HCT116 (cell line): Measurements from ENCODE around the gene UVRAG. TPM values are rescaled to one million over a fixed set of nuclear protein-coding genes. Genes with fewer than 3 reads are reported as not detected.

Experiments
- ATAC-seq: fragments of 200-7000 bp; cut with Tn5 transposase; 2 replicates; pipeline ENCODE4 v1.9.1; 2020; ENCODE audit warnings: mild to moderate bottlenecking, moderate library complexity
- BruUV-seq: library from RNA; stranded (reverse); fragments of 400-500 nt; replicated peaks from 2 replicates; lab custom pipeline; 2021; lab: Mats Ljungman, UMichigan
- CTCF ChIA-PET: fragments of 300-600 bp; sonication (Branson Sonifier 250); formaldehyde crosslinking; loops from one replicate; lab custom pipeline; 2021; ENCODE audit warnings: antibody characterized with exemption; lab: Charles Lee
- POLR2A ChIA-PET: fragments of 300-600, 350-600 bp; sonication (Branson Sonifier 250); formaldehyde crosslinking; loops from one replicate; lab custom pipeline; 2021; ENCODE audit warnings: antibody characterized with exemption; lab: Charles Lee
- RAD21 ChIA-PET, 2 experiments: fragments of 300-600 bp; sonication (Branson Sonifier 250); formaldehyde crosslinking; loops; one replicate each; lab custom pipeline; 2023; ENCODE audit warnings: low total read pairs in 2 of 2; ENCODE audit not compliant: uncharacterized antibody in 2 of 2, unreplicated experiment in 2 of 2, low non-redundant PET in 1 of 2; lab: Charles Lee
- DNase-seq: peaks from one replicate; pipeline ENCODE4 v3.0.0-alpha.2; 2010; ENCODE audit warnings: low read depth, low spot score
- H2AFZ ChIP-seq: fragments of 200-600 bp; shearing (Covaris generic), sonication (generic); 2 replicates; pipeline ENCODE4 v1.6.1; 2017; ENCODE audit warnings: low read depth, mixed run types, mixed read lengths, antibody characterized with exemption, low read length; ENCODE audit not compliant: poor library complexity, severe bottlenecking
- H3K27ac ChIP-seq: 2 replicates; pipeline ENCODE4 v1.5.1; 2012; ENCODE audit warnings: low read depth, low read length
- H3K27me3 ChIP-seq: fragments of 200-600 bp; sonication (generic); 2 replicates; pipeline ENCODE4 v1.6.1; 2016; ENCODE audit warnings: mixed run types, low read length, mixed read lengths; ENCODE audit not compliant: insufficient read depth
- H3K36me3 ChIP-seq, 2 experiments: fragments of 200-500 bp in 1 of 2; fragments of 200-600 bp in 1 of 2; sonication (Bioruptor generic) in 1 of 2; sonication (generic) in 1 of 2; 2 replicates each; pipeline versions ENCODE4 v1.5.1 to v1.6.1; 2014 to 2016; ENCODE audit warnings: low read length in 2 of 2, inconsistent platforms in 1 of 2, mixed read lengths in 1 of 2, mixed run types in 1 of 2; ENCODE audit not compliant: insufficient read depth in 2 of 2, control insufficient read depth in 1 of 2
- H3K4me1 ChIP-seq, 2 experiments: fragments of 200-600 bp in 1 of 2; sonication (generic) in 1 of 2; 2 replicates each; pipeline versions ENCODE4 v1.5.1 to v1.6.1; 2012 to 2017; ENCODE audit warnings: low read length in 2 of 2, inconsistent platforms in 1 of 2, mild to moderate bottlenecking in 1 of 2, mixed read lengths in 1 of 2, mixed run types in 1 of 2, moderate library complexity in 1 of 2; ENCODE audit not compliant: insufficient read depth in 2 of 2, control insufficient read depth in 1 of 2
- H3K4me2 ChIP-seq: fragments of 200-600 bp; sonication (generic); 2 replicates; pipeline ENCODE4 v1.6.1; 2017; ENCODE audit warnings: mixed run types, low read length, mixed read lengths
- H3K4me3 ChIP-seq, 2 experiments: fragments of 200-600 bp in 1 of 2; sonication (generic) in 1 of 2; replicated peaks in 1 of 2; 2 replicates each; pipeline ENCODE4 v1.5.1; 2011 to 2016; ENCODE audit warnings: low read length in 2 of 2, control low read depth in 1 of 2, low read depth in 1 of 2, mild to moderate bottlenecking in 1 of 2, mixed read lengths in 1 of 2, mixed run types in 1 of 2
- H3K79me2 ChIP-seq: fragments of 200-600 bp; sonication (generic); 2 replicates; pipeline ENCODE4 v1.6.1; 2017; ENCODE audit warnings: mild to moderate bottlenecking, mixed run types, low read length, moderate library complexity, mixed read lengths; ENCODE audit not compliant: insufficient read depth
- H3K9ac ChIP-seq: fragments of 200-600 bp; sonication (generic); 2 replicates; pipeline ENCODE4 v1.6.1; 2016; ENCODE audit warnings: low read length, mixed read lengths
- H3K9me2 ChIP-seq: fragments of 200-600 bp; sonication (generic), shearing (Covaris generic); 2 replicates; pipeline ENCODE4 v1.6.1; 2017; ENCODE audit warnings: mixed run types, mild to moderate bottlenecking, moderate library complexity; ENCODE audit not compliant: insufficient read depth
- H3K9me3 ChIP-seq, 2 experiments: fragments of 200-500 bp in 1 of 2; fragments of 200-600 bp in 1 of 2; sonication (Bioruptor generic) in 1 of 2; sonication (generic) in 1 of 2; 2 replicates each; pipeline ENCODE4 v1.6.1; 2014 to 2017; ENCODE audit warnings: low read length in 2 of 2, mixed read lengths in 2 of 2, inconsistent platforms in 1 of 2, low read depth in 1 of 2, mild to moderate bottlenecking in 1 of 2, mixed run types in 1 of 2, moderate library complexity in 1 of 2; ENCODE audit not compliant: control insufficient read depth in 1 of 2, insufficient read depth in 1 of 2
- H4K20me1 ChIP-seq: fragments of 200-600 bp; sonication (generic), shearing (Covaris generic); 2 replicates; pipeline ENCODE4 v1.6.1; 2017; ENCODE audit warnings: mixed run types, mild to moderate bottlenecking, moderate library complexity; ENCODE audit not compliant: insufficient read depth
- ELF1 ChIP-seq: IDR thresholded peaks from 2 replicates; pipeline ENCODE4 v1.6.1; 2012; ENCODE audit warnings: low read depth, borderline replicate concordance
- FOSL1 ChIP-seq: IDR thresholded peaks from 2 replicates; pipeline ENCODE4 v1.6.1; 2012; ENCODE audit warnings: low read depth
- JUND ChIP-seq: IDR thresholded peaks from 2 replicates; pipeline ENCODE4 v1.6.1; 2012
- RAD21 ChIP-seq: IDR thresholded peaks from 2 replicates; pipeline ENCODE4 v1.6.1; 2012; ENCODE audit warnings: low read depth, mild to moderate bottlenecking
- SP1 ChIP-seq: IDR thresholded peaks from 2 replicates; pipeline ENCODE4 v1.6.1; 2012; ENCODE audit warnings: low read depth
- SRF ChIP-seq: IDR thresholded peaks from 2 replicates; pipeline ENCODE4 v1.6.1; 2012; ENCODE audit warnings: low read depth
- YY1 ChIP-seq: IDR thresholded peaks from 2 replicates; pipeline ENCODE4 v1.6.1; 2011; ENCODE audit warnings: low read length, low read depth, moderate library complexity, mild to moderate bottlenecking; ENCODE audit not compliant: insufficient replicate concordance; ENCODE audit errors: extremely low read depth
- ZBTB33 ChIP-seq: IDR thresholded peaks from 2 replicates; pipeline ENCODE4 v1.6.1; 2011; ENCODE audit warnings: mild to moderate bottlenecking, low read length, moderate library complexity; ENCODE audit not compliant: insufficient replicate concordance; ENCODE audit errors: extremely low read depth
- ZFX ChIP-seq: fragments of 450-650 bp; IDR thresholded peaks from 2 replicates; pipeline ENCODE4 v1.6.1; 2017
- ZNF274 ChIP-seq: fragments of 200-500 bp; sonication (Bioruptor generic); IDR thresholded peaks from 2 replicates; pipeline ENCODE4 v1.6.1; 2014; ENCODE audit warnings: mild to moderate bottlenecking, low read depth, low read length, inconsistent platforms
- intact Hi-C: fragments of 100-400 bp; cut with micrococcal nuclease; formaldehyde crosslinking; loops from 2 replicates; pipeline ENCODE4 v1.10.0; 2022
- total RNA-seq: library from RNA; stranded (reverse); gene quantifications from one replicate; pipeline ENCODE4 v1.2.1, GENCODE V29; 2021; ENCODE audit not compliant: unreplicated experiment

The UVRAG gene
- total RNA-seq, 1 experiment from 2014 or later = 12.3 TPM

DNA sequence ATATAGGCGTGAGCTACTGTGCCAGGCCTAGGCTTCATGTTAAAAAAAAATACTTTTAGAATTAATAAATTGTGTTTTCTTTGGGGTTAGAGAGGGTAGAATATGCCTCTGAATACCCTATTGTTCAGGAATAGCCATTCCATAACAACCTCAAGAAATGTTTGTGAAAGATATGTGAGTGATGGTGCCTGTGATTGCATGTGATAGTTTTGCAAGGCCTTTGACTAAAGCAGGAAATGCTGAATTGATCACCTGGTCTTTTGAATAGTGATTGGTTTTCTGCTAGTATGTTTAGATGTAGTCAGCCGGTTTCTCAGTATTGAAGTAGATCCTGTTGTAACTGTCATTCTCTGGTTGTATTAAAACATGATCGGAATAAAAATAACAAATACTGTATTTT is 73.4 kb downstream of the UVRAG start (continued):
- TF ChIP-seq ZBTB33 (no peak), SP1 (no peak), YY1 (no peak), JUND (no peak), RAD21 (no peak)

DNA sequence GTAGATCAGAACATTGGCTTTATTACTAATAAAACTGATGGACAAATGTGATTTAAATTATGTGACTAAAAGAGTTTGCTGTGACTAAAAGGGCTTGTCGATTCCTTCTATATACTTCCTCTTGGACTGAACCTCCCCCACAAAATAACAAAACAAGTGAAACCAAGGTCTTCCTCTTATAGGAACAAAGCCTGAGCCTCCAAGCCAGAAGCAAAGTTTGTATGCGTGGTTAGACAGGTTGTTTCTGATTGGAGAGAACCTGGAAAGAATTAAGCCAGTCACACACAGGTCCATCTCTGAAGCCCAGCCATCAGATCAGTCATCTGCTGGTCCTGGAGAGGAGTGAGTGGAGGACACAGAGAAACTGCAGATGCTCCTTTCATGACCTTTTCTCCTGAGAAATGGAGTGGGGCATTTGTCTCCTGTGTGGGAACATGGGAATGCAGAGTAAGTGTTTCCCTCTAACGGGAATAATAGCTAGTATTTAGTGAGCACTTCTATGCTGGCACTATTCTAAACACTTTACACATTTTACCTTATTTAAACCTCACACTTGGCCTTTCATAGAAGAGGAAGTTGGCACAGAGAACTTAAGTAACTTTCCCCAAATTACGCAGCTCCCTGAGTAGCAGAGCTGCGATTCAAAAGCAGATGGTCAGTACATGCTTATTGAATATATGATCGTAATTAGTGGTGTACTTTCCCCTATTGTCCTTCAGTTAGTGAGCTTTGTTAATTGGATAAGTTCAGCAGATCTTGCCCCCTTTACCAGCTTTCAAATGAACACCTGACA is 77.1 kb downstream of the UVRAG start:
- no peaks in the 10 kb centered on the region for H3K9me3 ChIP-seq
- no peaks in the 10 kb centered on the region for H3K27me3 ChIP-seq
- H3K4me1 ChIP-seq = no peaks in the 10 kb centered on the region
- TF ChIP-seq FOSL1 (no peak), ZFX (no peak), YY1 (no peak), ZNF274 (no peak), ELF1 (no peak), ZBTB33 (no peak), SRF (no peak)
- intact Hi-C loops = no loop called here
- H2AFZ ChIP-seq = no peak overlapping the region
- H3K4me3 ChIP-seq = no peak overlapping the region
- no peaks in the 10 kb centered on the region for H3K36me3 ChIP-seq
- H3K4me2 ChIP-seq = no peak overlapping the region
- RAD21 ChIA-PET = no interaction called here
- no peak overlapping the region for H3K9ac ChIP-seq
- no peaks in the 10 kb centered on the region for H4K20me1 ChIP-seq
- POLR2A ChIA-PET = no interaction called here
- DNase-seq (no peak), ATAC-seq (no peak)
- no TSS peak for BruUV-seq
- CTCF ChIA-PET = interaction anchor here (1.5 kb wide), 1 partner anchor 316 kb away, joined by 5 read pairs; no protein-coding TSS in a partner anchor
- no peak overlapping the region for H3K27ac ChIP-seq
- H3K9me2 ChIP-seq = no peaks in the 10 kb centered on the region
- no peaks in the 10 kb centered on the region for H3K79me2 ChIP-seq
